Neuronal stem cell (in vitro differentiated cells): Measurements from ENCODE around the gene XXYLT1.
A peak's percentile ranks its signal among the peaks of the same experiment; 100 is the strongest.

ENCODE experiments used
- DNase-seq: peaks from one replicate; pipeline ENCODE4 v3.0.0-alpha.2; 2013; ENCODE audit warnings: low spot score
- H2AFZ ChIP-seq: one replicate; pipeline ENCODE4 v1.6.1; 2013; ENCODE audit warnings: mild to moderate bottlenecking, low read length, inconsistent platforms
- H2AK5ac ChIP-seq: 2 replicates; pipeline ENCODE4 v1.6.1; 2013; ENCODE audit warnings: low read depth, mild to moderate bottlenecking, inconsistent platforms, low read length, moderate library complexity, mixed read lengths
- H2BK120ac ChIP-seq: 2 replicates; pipeline ENCODE4 v1.6.1; 2013; ENCODE audit warnings: low read depth, mild to moderate bottlenecking, inconsistent platforms, low read length, moderate library complexity, mixed read lengths
- H2BK12ac ChIP-seq: one replicate; pipeline ENCODE4 v1.6.1; 2013; ENCODE audit warnings: low read length, inconsistent platforms
- H2BK15ac ChIP-seq: 2 replicates; pipeline ENCODE4 v1.6.1; 2013; ENCODE audit warnings: mild to moderate bottlenecking, low read length, inconsistent platforms, mixed read lengths
- H2BK5ac ChIP-seq: one replicate; pipeline ENCODE4 v1.6.1; 2013; ENCODE audit warnings: inconsistent platforms, mild to moderate bottlenecking, low read length, moderate library complexity
- H3K14ac ChIP-seq: one replicate; pipeline ENCODE4 v1.6.1; 2013; ENCODE audit warnings: low read length, inconsistent platforms
- H3K18ac ChIP-seq: 2 replicates; pipeline ENCODE4 v1.6.1; 2013; ENCODE audit warnings: low read length, inconsistent platforms
- H3K23ac ChIP-seq: 2 replicates; pipeline ENCODE4 v1.6.1; 2013; ENCODE audit warnings: low read depth, mild to moderate bottlenecking, mixed read lengths, low read length, inconsistent platforms; ENCODE audit not compliant: poor library complexity
- H3K27ac ChIP-seq: replicated peaks from 3 replicates; pipeline ENCODE4 v1.5.1; 2013; ENCODE audit warnings: low read length, inconsistent platforms
- H3K27me3 ChIP-seq, 3 experiments: 2 replicates each; pipeline ENCODE4 v1.6.1; 2013; ENCODE audit warnings: low read length in 3 of 3, mild to moderate bottlenecking in 2 of 3, inconsistent platforms in 1 of 3, low read depth in 1 of 3, mixed read lengths in 1 of 3, moderate library complexity in 1 of 3; ENCODE audit not compliant: control insufficient read depth in 3 of 3, insufficient read depth in 3 of 3
- H3K36me3 ChIP-seq, 2 donors: replicated peaks in 1 of 2; 2 replicates each; pipeline ENCODE4 v1.6.1; 2013; ENCODE audit warnings: low read length in 2 of 2; ENCODE audit not compliant: control insufficient read depth in 2 of 2, insufficient read depth in 2 of 2
- H3K4ac ChIP-seq: 2 replicates; pipeline ENCODE4 v1.6.1; 2013; ENCODE audit warnings: inconsistent platforms, mild to moderate bottlenecking, low read length, moderate library complexity
- H3K4me1 ChIP-seq, 2 donors: 1 replicate in 1 of 2; 2 replicates in 1 of 2; pipeline ENCODE4 v1.6.1; 2013; ENCODE audit warnings: low read length in 2 of 2, low read depth in 1 of 2; ENCODE audit not compliant: control insufficient read depth in 2 of 2, insufficient read depth in 1 of 2
- H3K4me2 ChIP-seq: one replicate; pipeline ENCODE4 v1.6.1; 2013; ENCODE audit warnings: mild to moderate bottlenecking, low read length, inconsistent platforms; ENCODE audit not compliant: insufficient read depth, poor library complexity, severe bottlenecking
- H3K4me3 ChIP-seq, 2 donors: 2 replicates each; pipeline ENCODE4 v1.5.1; 2013; ENCODE audit warnings: low read length in 2 of 2, mild to moderate bottlenecking in 2 of 2, inconsistent platforms in 1 of 2, moderate library complexity in 1 of 2
- H3K79me1 ChIP-seq: one replicate; pipeline ENCODE4 v1.6.1; 2013; ENCODE audit warnings: low read depth, mild to moderate bottlenecking, inconsistent platforms, low read length, moderate library complexity
- H3K9ac ChIP-seq: one replicate; pipeline ENCODE4 v1.6.1; 2013; ENCODE audit warnings: mild to moderate bottlenecking, low read depth, low read length, inconsistent platforms; ENCODE audit not compliant: poor library complexity
- H3K9me3 ChIP-seq, 2 donors: replicated peaks in 1 of 2; 2 replicates each; pipeline versions ENCODE3 to v1.6.1; 2013; ENCODE audit warnings: low read length in 2 of 2, mild to moderate bottlenecking in 2 of 2, inconsistent platforms in 1 of 2, low read depth in 1 of 2, mixed read lengths in 1 of 2, moderate library complexity in 1 of 2; ENCODE audit not compliant: control insufficient read depth in 2 of 2, insufficient read depth in 1 of 2
- H4K8ac ChIP-seq: one replicate; pipeline ENCODE4 v1.6.1; 2013; ENCODE audit warnings: low read depth, mild to moderate bottlenecking, inconsistent platforms, low read length, moderate library complexity
- H4K91ac ChIP-seq: one replicate; pipeline ENCODE4 v1.6.1; 2013; ENCODE audit warnings: low read length, low read depth, mild to moderate bottlenecking, inconsistent platforms; ENCODE audit not compliant: poor library complexity
- WGBS, 2 donors: extraction: QIAGEN DNeasy Blood & Tissue Kit; methylation state at CpG; one replicate each; pipeline ENCODE4 v1.1.7; 2013; ENCODE audit warnings: missing lambda C conversion rate in 2 of 2, mixed read lengths in 1 of 2; ENCODE audit not compliant: insufficient read length in 2 of 2, insufficient replicate concordance in 1 of 2; ENCODE audit errors: extremely low coverage in 2 of 2; 5-methylcytosine and 5-hydroxymethylcytosine counted together

Gene XXYLT1

GRCh38 chr3:195076981-195077610, 193.9 kb downstream of the XXYLT1 start:
- Histone ChIP-seq H3K36me3 (no peaks in the 10 kb centered on the region), H4K91ac (no peak overlapping the region), H2BK15ac (no peak overlapping the region), H2AK5ac (peak overlapping the region; percentile 81), H3K4me2 (no peak overlapping the region), H3K9me3 (no peaks in the 10 kb centered on the region), H3K4me1 (peaks cover 12 to 21% of the 10 kb centered on the region in 2 donors), H3K4ac (no peak overlapping the region), H4K8ac (peak overlapping the region; percentile 72), H2BK5ac (peak overlapping the region; percentile 54), H3K23ac (peak overlapping the region; percentile 67), H3K27me3 (no peaks in the 10 kb centered on the region), H3K4me3 (no peak overlapping the region), H3K79me1 (peaks cover 3% of the 10 kb centered on the region), H3K18ac (peak overlapping the region; percentile 44), H2BK120ac (no peak overlapping the region), H3K14ac (no peak overlapping the region), H2AFZ (no peak overlapping the region), H2BK12ac (no peak overlapping the region), H3K27ac (no peak overlapping the region), H3K9ac (peak overlapping the region; percentile 30)
- no CpG with 5 or more reads among the region's 11 CpGs for WGBS, 2 donors
- no peak for DNase-seq

GRCh38 chr3:195075941-195076875, 194.8 kb downstream of the XXYLT1 start:
- Histone ChIP-seq H2BK5ac (peak overlapping the region; percentile 54), H3K4me3 (no peak overlapping the region), H3K27ac (no peak overlapping the region), H4K8ac (no peak overlapping the region), H3K18ac (peak overlapping the region; percentile 53), H3K4me1 (peaks cover 12 to 21% of the 10 kb centered on the region in 2 donors), H3K9me3 (no peaks in the 10 kb centered on the region), H3K36me3 (peaks cover 0 to 2% of the 10 kb centered on the region in 2 donors), H3K14ac (peak overlapping the region; percentile 75), H3K4ac (no peak overlapping the region), H4K91ac (no peak overlapping the region), H2BK15ac (no peak overlapping the region), H3K79me1 (peaks cover 3% of the 10 kb centered on the region), H3K23ac (no peak overlapping the region), H2AK5ac (peak overlapping the region; percentile 61), H3K27me3 (no peaks in the 10 kb centered on the region), H2AFZ (no peak overlapping the region), H3K9ac (no peak overlapping the region), H2BK120ac (no peak overlapping the region), H3K4me2 (no peak overlapping the region), H2BK12ac (no peak overlapping the region)
- no CpG with 5 or more reads among the region's 35 CpGs for WGBS, 2 donors
- DNase-seq = no peak

GRCh38 chr3:195075199-195075940, 195.6 kb downstream of the XXYLT1 start:
- H3K4me3 ChIP-seq = no peak overlapping the region
- H4K91ac ChIP-seq = no peak overlapping the region
- peaks cover 3% of the 10 kb centered on the region for H3K79me1 ChIP-seq
- H3K18ac ChIP-seq = peak overlapping the region; percentile 65
- H3K27ac ChIP-seq = no peak overlapping the region
- peaks cover 0 to 2% of the 10 kb centered on the region in 2 donors for H3K36me3 ChIP-seq
- H2BK15ac ChIP-seq = no peak overlapping the region
- H3K9me3 ChIP-seq = no peaks in the 10 kb centered on the region
- H2BK120ac ChIP-seq = no peak overlapping the region
- DNase-seq = no peak
- H3K27me3 ChIP-seq = no peaks in the 10 kb centered on the region
- no peak overlapping the region for H3K9ac ChIP-seq
- no CpG with 5 or more reads among the region's 14 CpGs for WGBS, 2 donors
- H3K23ac ChIP-seq = no peak overlapping the region
- peak overlapping the region; percentile 35 for H2BK5ac ChIP-seq
- no peak overlapping the region for H2AFZ ChIP-seq
- no peak overlapping the region for H3K14ac ChIP-seq
- H4K8ac ChIP-seq = no peak overlapping the region
- H2AK5ac ChIP-seq = peak overlapping the region; percentile 61
- H2BK12ac ChIP-seq = no peak overlapping the region
- no peak overlapping the region for H3K4me2 ChIP-seq
- H3K4me1 ChIP-seq = peaks cover 10 to 17% of the 10 kb centered on the region in 2 donors
- no peak overlapping the region for H3K4ac ChIP-seq
